Astrocyte (in vitro differentiated cells and primary cell): ENCODE measurements around the gene GALNT2. TPM values are rescaled to one million over a fixed set of nuclear protein-coding genes. Genes with fewer than 3 reads are reported as not detected.

ENCODE experiments used
- DNase-seq: peaks from one replicate; pipeline ENCODE4 v3.0.0-alpha.2; 2010; ENCODE audit warnings: low read depth
- FAIRE-seq: peaks from 2 replicates; lab custom pipeline; 2011; peaks lifted over from hg19 to GRCh38; lab: Jason Lieb, UNC
- H2AFZ ChIP-seq: 2 replicates; pipeline ENCODE4 v1.6.0; 2012; ENCODE audit warnings: low read depth, low read length, inconsistent platforms
- H3K27ac ChIP-seq: 2 replicates; pipeline ENCODE4 v1.5.1; 2011; ENCODE audit warnings: low read depth, low read length, inconsistent platforms
- H3K27me3 ChIP-seq: 2 replicates; pipeline ENCODE4 v1.6.0; 2011; ENCODE audit warnings: low read length, inconsistent platforms; ENCODE audit not compliant: insufficient read depth
- H3K36me3 ChIP-seq: 2 replicates; pipeline ENCODE4 v1.5.1; 2011; ENCODE audit warnings: low read length, inconsistent platforms; ENCODE audit not compliant: insufficient read depth
- H3K4me1 ChIP-seq: 2 replicates; pipeline ENCODE4 v1.5.1; 2011; ENCODE audit warnings: low read length, inconsistent platforms; ENCODE audit not compliant: insufficient read depth
- H3K4me2 ChIP-seq: 2 replicates; pipeline ENCODE4 v1.6.0; 2012; ENCODE audit warnings: low read length, inconsistent platforms
- H3K4me3 ChIP-seq: 2 replicates; pipeline ENCODE4 v1.5.1; 2011; ENCODE audit warnings: low read depth, mild to moderate bottlenecking, low read length, inconsistent platforms; ENCODE audit not compliant: insufficient read depth
- H3K79me2 ChIP-seq: 2 replicates; pipeline ENCODE4 v1.6.0; 2012; ENCODE audit warnings: mild to moderate bottlenecking, low read length, inconsistent platforms; ENCODE audit not compliant: insufficient read depth
- H3K9ac ChIP-seq: 2 replicates; pipeline ENCODE4 v1.6.0; 2012; ENCODE audit warnings: mild to moderate bottlenecking, low read length, inconsistent platforms
- H3K9me3 ChIP-seq: 2 replicates; pipeline ENCODE4 v1.5.1; 2012; ENCODE audit warnings: low read depth, mild to moderate bottlenecking, low read length, inconsistent platforms; ENCODE audit not compliant: insufficient read depth
- H4K20me1 ChIP-seq: 2 replicates; pipeline ENCODE4 v1.6.0; 2012; ENCODE audit warnings: low read length, inconsistent platforms; ENCODE audit not compliant: insufficient read depth
- H3K27ac Mint-ChIP-seq: one replicate; pipeline ENCODE4 v1.8.0; 2021; ENCODE audit warnings: mild to moderate bottlenecking, mixed read lengths; ENCODE audit not compliant: unreplicated experiment
- H3K27me3 Mint-ChIP-seq: one replicate; pipeline ENCODE4 v1.8.0; 2021; ENCODE audit warnings: low read depth, mixed read lengths; ENCODE audit not compliant: unreplicated experiment
- H3K36me3 Mint-ChIP-seq: one replicate; pipeline ENCODE4 v1.8.0; 2021; ENCODE audit warnings: low read depth, mixed read lengths; ENCODE audit not compliant: unreplicated experiment
- H3K4me1 Mint-ChIP-seq: one replicate; pipeline ENCODE4 v1.8.0; 2021; ENCODE audit warnings: low read depth, mixed read lengths; ENCODE audit not compliant: unreplicated experiment
- H3K4me3 Mint-ChIP-seq: one replicate; pipeline ENCODE4 v1.8.0; 2021; ENCODE audit warnings: mild to moderate bottlenecking, moderate library complexity, mixed read lengths; ENCODE audit not compliant: unreplicated experiment
- H3K9me3 Mint-ChIP-seq: one replicate; pipeline ENCODE4 v1.8.0; 2021; ENCODE audit warnings: mild to moderate bottlenecking, mixed read lengths; ENCODE audit not compliant: unreplicated experiment
- CTCF ChIP-seq: IDR thresholded peaks from 2 replicates; pipeline ENCODE4 v1.5.1; 2011; ENCODE audit warnings: low read depth, mild to moderate bottlenecking, inconsistent platforms, low read length, moderate library complexity; ENCODE audit not compliant: insufficient read depth
- EZH2 ChIP-seq: IDR thresholded peaks from 2 replicates; pipeline ENCODE4 v1.6.1; 2012; ENCODE audit warnings: mild to moderate bottlenecking, low read length, inconsistent platforms; ENCODE audit not compliant: insufficient read depth
- total RNA-seq: library from RNA; stranded (reverse); gene quantifications from 2 replicates; pipeline ENCODE4 v1.2.1, GENCODE V29; 2021

GALNT2 gene
- total RNA-seq, 1 donor from 2014 or later, result 507 TPM

- no peaks in the 10 kb centered on the region for H3K36me3 ChIP-seq
- H3K27me3 Mint-ChIP-seq, result no peaks in the 10 kb centered on the region
- no peak for TF ChIP-seq CTCF
- no peak for TF ChIP-seq EZH2
- no peaks in the 10 kb centered on the region for H3K9me3 Mint-ChIP-seq
- H2AFZ ChIP-seq, result no peak overlapping the region
- peaks cover 4% of the 10 kb centered on the region for H3K4me1 Mint-ChIP-seq
- H3K36me3 Mint-ChIP-seq, result no peaks in the 10 kb centered on the region
- no peak overlapping the region for H3K4me3 Mint-ChIP-seq
- no peaks in the 10 kb centered on the region for H3K79me2 ChIP-seq
- no peaks in the 10 kb centered on the region for H3K27me3 ChIP-seq
- no peak overlapping the region for H3K27ac ChIP-seq
- no peaks in the 10 kb centered on the region for H3K9me3 ChIP-seq
- H3K4me1 ChIP-seq, result no peaks in the 10 kb centered on the region
- DNase-seq, result no peak
- H4K20me1 ChIP-seq, result no peaks in the 10 kb centered on the region
- no peak overlapping the region for H3K4me3 ChIP-seq
- no peak overlapping the region for H3K9ac ChIP-seq
- H3K4me2 ChIP-seq, result no peak overlapping the region
- FAIRE-seq, result no peak
- no peak overlapping the region for H3K27ac Mint-ChIP-seq
These were observed 24.0 kb upstream of the GALNT2 start for GRCh38 chr1:230043081-230043480.

GRCh38 chr1:230044729-230045128 is 22.3 kb upstream of the GALNT2 start:
- FAIRE-seq (no peak), DNase-seq (no peak)
- Histone ChIP-seq H3K9ac (no peak overlapping the region), H3K36me3 (no peaks in the 10 kb centered on the region), H3K4me2 (no peak overlapping the region), H2AFZ (no peak overlapping the region), H3K27ac (no peak overlapping the region), H3K9me3 (no peaks in the 10 kb centered on the region), H3K4me1 (no peaks in the 10 kb centered on the region), H3K27me3 (peaks cover 8% of the 10 kb centered on the region), H3K79me2 (no peaks in the 10 kb centered on the region), H3K4me3 (no peak overlapping the region), H4K20me1 (no peaks in the 10 kb centered on the region)
- Mint-ChIP-seq H3K36me3 (no peaks in the 10 kb centered on the region), H3K27ac (no peak overlapping the region), H3K9me3 (no peaks in the 10 kb centered on the region), H3K27me3 (no peaks in the 10 kb centered on the region), H3K4me1 (peaks cover 4% of the 10 kb centered on the region), H3K4me3 (no peak overlapping the region)
- no peak for TF ChIP-seq CTCF
- TF ChIP-seq EZH2, result no peak

- no peak for FAIRE-seq
- TF ChIP-seq CTCF (no peak), EZH2 (no peak)
- H3K4me3 Mint-ChIP-seq, result no peak overlapping the region
These were observed 19.7 kb upstream of the GALNT2 start for GRCh38 chr1:230047114-230047865.

More at GRCh38 chr1:230047114-230047865, 19.7 kb upstream of the GALNT2 start:
- Histone ChIP-seq H3K27me3 (peaks cover 8% of the 10 kb centered on the region), H3K36me3 (no peaks in the 10 kb centered on the region), H3K79me2 (no peaks in the 10 kb centered on the region), H2AFZ (no peak overlapping the region), H3K4me2 (no peak overlapping the region), H3K9me3 (no peaks in the 10 kb centered on the region), H3K4me1 (no peaks in the 10 kb centered on the region), H3K27ac (no peak overlapping the region), H4K20me1 (no peaks in the 10 kb centered on the region), H3K4me3 (no peak overlapping the region), H3K9ac (no peak overlapping the region)
- peaks cover 6% of the 10 kb centered on the region for H3K27me3 Mint-ChIP-seq
- peaks cover 2% of the 10 kb centered on the region for H3K9me3 Mint-ChIP-seq
- H3K4me1 Mint-ChIP-seq, result peaks cover 4% of the 10 kb centered on the region
- H3K36me3 Mint-ChIP-seq, result no peaks in the 10 kb centered on the region
- H3K27ac Mint-ChIP-seq, result no peak overlapping the region
- DNase-seq, result peak; percentile 11
